ENCODE measurements around the gene METRN.

- TF ChIP-seq TAF1 (IDR thresholded peaks at IDR 0.05; ENCODE audit: borderline replicate concordance, insufficient read depth, low read length) (no peak), POLR2AphosphoS5 (IDR thresholded peaks at IDR 0.05; ENCODE audit: low read depth, low read length) (no peak), SIN3A (IDR thresholded peaks at IDR 0.05; ENCODE audit: borderline replicate concordance, insufficient read depth, low read length) (no peak), REST (IDR thresholded peaks at IDR 0.05; ENCODE audit: insufficient read depth in 1 of 2, low read depth in 2 of 2, low read length in 2 of 2) (no peak), FOXP2 (optimal IDR thresholded peaks at IDR 0.05; ENCODE audit: borderline replicate concordance, extremely low read depth, extremely low read length, insufficient read depth) (no peak)
Measured at GRCh38 chr16:750485-750884, 35.6 kb downstream of the METRN start.
